Measurements from ENCODE around the gene KCNIP4.

Gene KCNIP4

DNA sequence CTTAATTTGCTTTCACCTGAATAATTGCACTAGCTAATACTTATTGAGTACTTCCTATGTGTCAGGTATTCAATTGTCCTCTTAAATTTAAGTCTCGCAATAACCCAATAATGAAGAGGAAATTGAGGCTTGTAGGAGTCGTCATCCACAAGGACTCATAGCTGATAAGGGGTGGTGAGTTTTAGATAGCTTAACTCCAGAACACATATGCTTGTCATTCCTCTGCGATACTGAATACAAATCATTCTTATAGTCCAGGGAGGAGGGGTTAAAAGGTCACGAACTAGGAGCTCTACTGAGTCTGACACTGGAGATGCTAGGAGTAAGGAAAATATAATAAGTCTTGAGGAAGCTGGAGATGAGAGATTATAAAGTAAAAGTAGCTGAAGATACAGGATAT is 1249.8 kb downstream of the KCNIP4 start:
- in situ Hi-C loops (cut with HindIII; ENCODE audit: low sequenced_read_pairs) = no loop called here

- in situ Hi-C loops (cut with HindIII; ENCODE audit: low sequenced_read_pairs) = no loop called here
Observed at GRCh38 chr4:20698382-20698781, 1250.2 kb downstream of the KCNIP4 start.

- in situ Hi-C loops (cut with HindIII; ENCODE audit: low sequenced_read_pairs) = no loop called here
Observed at GRCh38 chr4:20696815-20697214, 1251.8 kb downstream of the KCNIP4 start.

- in situ Hi-C loops (cut with HindIII; ENCODE audit: low sequenced_read_pairs) = no loop called here
Observed at GRCh38 chr4:20687864-20688263, 1260.7 kb downstream of the KCNIP4 start.

DNA sequence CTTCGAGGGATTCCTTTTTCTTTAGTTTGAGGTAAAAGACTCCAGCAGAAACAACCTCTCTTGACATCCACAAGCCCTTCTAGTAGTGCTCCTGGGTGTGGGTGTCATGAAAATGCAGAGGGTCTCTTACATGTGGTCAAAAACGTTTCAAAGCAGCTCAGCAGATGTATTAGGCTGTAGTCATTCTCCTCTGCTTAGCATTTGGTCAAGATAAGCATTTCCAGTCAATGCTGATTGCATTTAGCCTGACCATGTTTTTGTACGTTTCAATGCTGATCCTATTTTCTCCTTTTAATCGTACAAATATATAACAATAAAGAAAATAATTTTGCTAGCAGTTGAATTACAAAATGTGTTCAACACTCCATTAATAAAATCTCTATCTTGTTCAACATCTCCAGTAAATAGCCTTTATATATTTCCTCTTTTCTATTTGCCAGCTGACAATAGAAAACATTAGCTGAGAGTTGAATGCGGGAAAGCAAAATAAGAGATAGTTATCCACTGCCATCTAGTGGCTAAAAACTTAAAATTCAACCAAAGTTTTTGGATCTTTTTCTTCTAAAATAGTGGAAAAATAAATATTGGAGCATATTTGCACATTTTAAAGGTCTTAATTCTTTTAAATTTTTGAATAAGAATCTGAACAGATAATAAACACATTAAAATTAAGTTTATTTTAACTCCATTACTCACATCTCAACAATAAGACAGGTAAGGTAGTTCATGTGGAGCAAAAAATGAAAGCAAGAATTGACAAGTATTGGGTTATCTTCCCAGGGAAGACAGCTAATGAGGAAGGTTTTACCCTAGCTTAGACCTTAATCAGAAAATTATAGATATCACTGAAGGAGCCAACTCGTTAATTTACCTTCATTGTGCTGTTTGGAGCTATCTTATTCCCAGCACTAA is 1263.5 kb downstream of the KCNIP4 start:
- in situ Hi-C loops (cut with HindIII; ENCODE audit: low sequenced_read_pairs) = no loop called here

DNA sequence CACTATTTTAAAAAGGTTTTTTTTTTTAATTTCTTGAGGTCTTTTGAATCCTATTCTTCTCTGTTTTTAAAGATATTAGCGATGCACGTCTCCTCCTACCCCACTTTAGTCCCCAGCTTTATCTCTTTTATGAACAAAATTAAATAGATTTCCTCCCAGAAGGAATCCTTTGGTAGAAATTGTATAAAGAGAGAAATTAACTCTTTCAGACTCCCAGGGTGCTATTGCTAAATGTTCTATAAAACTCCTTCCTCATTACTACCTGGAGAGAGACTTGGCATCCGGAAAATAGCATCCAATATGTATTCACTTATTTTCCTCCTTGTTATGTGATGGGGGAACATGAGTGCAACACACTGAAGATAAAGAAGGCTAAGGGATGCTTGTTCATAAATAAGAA is 1264.8 kb downstream of the KCNIP4 start:
- in situ Hi-C loops (cut with HindIII; ENCODE audit: low sequenced_read_pairs) = no loop called here

DNA sequence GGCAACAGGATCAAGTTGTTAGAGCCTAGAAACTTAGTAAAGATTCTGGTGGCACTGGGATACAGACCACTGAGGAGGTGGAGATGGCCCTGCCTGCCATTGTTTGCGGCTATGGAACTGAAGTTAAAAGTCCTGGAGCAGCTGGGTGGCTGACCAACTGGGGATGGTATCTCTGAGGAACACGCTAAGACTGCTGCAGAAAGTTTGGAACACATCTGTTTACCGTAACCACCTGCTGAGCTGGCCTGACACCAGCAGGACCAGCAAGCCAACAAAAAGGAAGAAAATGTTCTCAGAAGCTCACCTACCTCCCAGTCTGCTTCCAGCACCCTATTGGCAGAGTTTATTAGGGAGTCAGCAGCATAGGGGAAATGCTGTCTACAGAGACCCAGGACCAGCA is 1265.7 kb downstream of the KCNIP4 start:
- in situ Hi-C loops (cut with HindIII; ENCODE audit: low sequenced_read_pairs) = no loop called here

- in situ Hi-C loops (cut with HindIII; ENCODE audit: low sequenced_read_pairs) = no loop called here
Observed at GRCh38 chr4:20681271-20681670, 1267.3 kb downstream of the KCNIP4 start.

DNA sequence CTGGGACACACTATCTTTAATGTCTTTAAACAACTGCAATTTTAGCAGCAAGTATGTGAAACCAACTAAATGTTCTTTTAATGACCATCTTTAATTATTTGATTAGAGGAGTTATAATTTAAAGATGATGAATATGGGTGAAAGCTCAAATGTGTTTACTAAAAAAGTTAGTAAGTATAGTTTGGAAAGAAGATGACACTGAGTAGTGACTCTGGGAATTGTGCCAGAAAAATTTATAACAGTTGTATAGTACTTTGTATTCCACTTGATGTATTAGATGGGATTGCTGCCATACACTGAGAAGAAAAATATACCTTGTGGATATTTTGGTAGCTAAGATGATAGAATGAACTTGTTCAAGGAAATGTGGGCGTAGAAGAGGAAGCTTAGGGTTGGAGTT is 1267.8 kb downstream of the KCNIP4 start:
- in situ Hi-C loops (cut with HindIII; ENCODE audit: low sequenced_read_pairs) = no loop called here

DNA sequence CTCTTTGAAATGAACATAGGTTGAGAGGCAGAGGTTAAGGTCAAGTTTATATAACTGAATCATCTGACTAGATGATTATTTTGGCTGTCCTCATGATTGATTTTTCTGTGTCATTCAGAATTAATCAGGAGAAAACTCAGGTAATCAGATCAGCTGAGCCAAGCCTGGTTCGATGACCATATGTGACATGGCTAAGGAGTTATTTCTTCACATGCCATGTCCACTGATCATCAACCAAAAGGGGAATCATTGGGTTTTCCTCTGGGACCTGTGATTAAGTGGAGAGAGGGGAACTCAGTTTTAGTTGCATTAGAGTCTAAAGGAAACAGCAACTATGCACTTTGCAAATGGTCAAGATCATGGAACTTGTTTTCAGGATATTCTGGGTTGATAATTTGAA is 1268.6 kb downstream of the KCNIP4 start:
- in situ Hi-C loops (cut with HindIII; ENCODE audit: low sequenced_read_pairs) = no loop called here

Measured in DLD1 (cell line).